DMS114 treated with DMSO at 0.1 percent for 48 hours (cell line): Measurements from ENCODE around the gene WDR87.
A peak's percentile ranks its signal among the peaks of the same experiment; 100 is the strongest.
"Not testable (repeated sequence)": the region's sequence is repeated elsewhere in the genome, so short reads cannot be mapped to it uniquely, and the experiment has no call there.

Experiments
- DNase-seq: peaks from one replicate; lab custom pipeline; 2025; ENCODE audit not compliant: unreplicated experiment; lab: John Stamatoyannopoulos, UW

WDR87 gene

GRCh38 chr19:37931881-37932655 lies 25.7 kb upstream of the WDR87 start:
- no peak for DNase-seq

GRCh38 chr19:37930416-37930815 lies 24.0 kb upstream of the WDR87 start:
- no peak for DNase-seq

- no peak for DNase-seq
These were observed 23.0 kb upstream of the WDR87 start for GRCh38 chr19:37929355-37929923.

- no peak for DNase-seq
These were observed 22.3 kb upstream of the WDR87 start for GRCh38 chr19:37928527-37929286.

DNA sequence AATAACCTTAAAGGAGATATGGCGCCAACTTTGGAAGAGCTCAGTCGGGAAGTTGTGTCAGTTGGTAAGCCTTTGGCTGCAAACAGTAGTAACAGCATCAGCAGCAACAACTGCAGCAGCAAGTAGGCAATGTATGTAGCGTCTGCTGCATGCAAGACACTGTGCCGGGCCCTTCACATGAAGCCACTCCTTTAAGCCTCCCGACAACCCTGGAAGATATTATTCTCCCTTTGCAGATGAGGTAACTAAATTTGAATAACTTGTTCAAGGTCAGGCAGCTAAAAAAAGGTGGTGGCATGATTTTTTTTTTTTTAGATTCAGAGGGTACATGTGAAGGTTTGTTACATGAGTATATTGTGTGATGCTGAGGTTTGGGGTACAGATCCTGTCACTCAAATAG lies 20.3 kb upstream of the WDR87 start:
- no peak for DNase-seq

DNA sequence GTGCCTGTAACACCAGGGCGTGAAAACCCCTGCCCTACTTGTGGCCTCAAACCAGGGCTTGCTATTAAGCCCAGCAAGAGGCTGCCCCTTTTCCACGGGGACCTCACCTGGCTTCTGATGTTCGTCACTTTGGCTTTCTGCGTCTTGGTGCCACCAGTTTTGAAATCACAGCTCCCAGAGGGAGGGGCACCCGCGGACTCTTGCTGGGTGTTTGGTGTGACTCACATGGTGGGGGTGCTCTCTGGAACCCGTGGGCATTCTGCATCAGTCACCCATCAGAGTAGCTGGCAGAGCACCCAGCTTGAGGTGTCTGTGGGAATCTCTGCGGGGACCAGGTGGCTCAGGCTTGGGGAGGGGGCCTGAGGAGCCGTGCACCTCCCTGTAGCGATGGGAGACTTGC lies 19.9 kb upstream of the WDR87 start:
- no peak for DNase-seq

DNA sequence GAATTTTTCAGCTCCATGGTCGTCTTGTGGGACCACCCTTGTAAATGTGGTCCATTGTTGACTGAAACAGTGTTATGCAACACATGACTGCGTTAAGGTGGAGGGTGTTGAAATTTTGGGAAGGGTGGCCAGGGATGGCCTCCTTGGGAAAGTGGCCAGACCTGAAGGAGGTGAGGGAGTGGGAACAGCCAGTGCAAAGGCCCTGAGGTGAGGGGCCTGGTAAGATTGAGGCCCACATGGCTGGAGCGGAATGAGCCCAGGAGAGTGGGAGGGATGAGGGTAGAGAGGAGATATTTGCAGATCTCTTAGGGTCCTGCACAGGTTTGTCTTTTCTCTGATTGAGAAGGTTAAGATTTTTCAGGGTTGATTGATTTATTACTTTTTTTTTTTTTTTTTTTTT lies 18.8 kb upstream of the WDR87 start:
- DNase-seq: no peak

DNA sequence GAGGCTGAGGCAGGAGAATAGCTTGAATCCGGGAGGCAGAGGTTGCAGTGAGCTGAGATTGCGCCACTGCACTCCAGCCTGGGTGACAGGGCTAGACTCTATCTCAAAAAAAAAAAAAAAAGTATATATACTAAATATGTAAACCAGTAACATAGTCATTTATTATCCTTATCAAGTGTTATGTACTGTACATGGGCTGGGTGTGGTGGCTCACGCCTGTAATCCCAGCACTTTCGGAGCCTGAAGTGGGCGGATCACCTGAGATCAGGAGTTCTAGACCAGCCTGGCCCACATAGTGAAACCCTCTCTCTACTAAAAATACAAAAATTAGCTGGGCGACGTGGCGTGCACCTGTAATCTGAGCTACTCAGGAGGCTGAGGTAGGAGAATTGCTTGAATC lies 18.2 kb upstream of the WDR87 start:
- not testable (repeated sequence) for DNase-seq

- DNase-seq: no peak
These were observed 14.4 kb upstream of the WDR87 start for GRCh38 chr19:37920591-37921450.

DNA sequence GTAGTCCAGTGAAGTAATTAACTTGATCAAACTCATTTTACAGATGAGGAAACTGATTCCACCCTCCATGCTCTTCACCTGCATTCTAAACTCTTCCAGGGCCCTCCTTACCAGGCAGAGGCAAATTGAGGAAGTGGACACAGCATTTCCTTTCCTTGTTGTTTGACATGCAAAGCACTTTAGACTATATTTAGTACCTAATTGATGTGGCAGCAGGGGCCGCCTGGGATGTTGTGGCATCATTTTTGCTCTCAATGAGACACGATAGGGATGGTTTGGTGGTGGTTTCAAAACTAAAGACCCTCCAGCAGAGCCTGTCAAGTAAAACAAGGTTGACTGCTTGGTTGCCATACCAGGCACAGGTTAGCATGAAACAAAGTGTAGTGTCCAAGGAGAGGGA lies 8.5 kb upstream of the WDR87 start:
- no peak for DNase-seq

DNA sequence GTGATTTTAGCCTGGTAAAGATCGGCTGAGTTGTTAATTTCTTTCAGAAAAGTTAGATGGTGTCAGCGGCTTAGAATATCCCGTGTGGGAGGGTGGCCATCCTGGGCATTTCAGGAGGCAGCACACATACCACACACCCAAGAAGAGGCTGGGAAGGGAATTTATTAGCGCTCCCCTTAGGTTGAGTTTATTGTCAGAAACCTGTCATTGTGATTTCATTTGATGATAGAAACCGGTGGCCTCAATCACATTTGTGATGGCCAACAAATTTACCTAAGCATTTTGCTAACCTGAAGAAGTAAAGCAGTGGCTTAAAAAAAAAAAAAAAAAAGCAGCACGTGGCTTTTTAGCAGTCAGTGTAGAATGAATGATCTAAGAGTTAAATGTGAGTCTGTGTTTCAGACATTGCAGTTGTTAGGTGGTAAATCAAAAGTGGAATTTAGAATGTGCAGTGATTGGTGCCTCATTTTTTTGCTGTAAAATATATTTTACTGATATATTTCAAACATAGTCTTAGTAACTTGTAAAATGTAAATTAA lies 3.3 kb upstream of the WDR87 start:
- no peak for DNase-seq

- DNase-seq: no peak
These were observed 1.5 kb upstream of the WDR87 start for GRCh38 chr19:37907735-37908455.

DNA sequence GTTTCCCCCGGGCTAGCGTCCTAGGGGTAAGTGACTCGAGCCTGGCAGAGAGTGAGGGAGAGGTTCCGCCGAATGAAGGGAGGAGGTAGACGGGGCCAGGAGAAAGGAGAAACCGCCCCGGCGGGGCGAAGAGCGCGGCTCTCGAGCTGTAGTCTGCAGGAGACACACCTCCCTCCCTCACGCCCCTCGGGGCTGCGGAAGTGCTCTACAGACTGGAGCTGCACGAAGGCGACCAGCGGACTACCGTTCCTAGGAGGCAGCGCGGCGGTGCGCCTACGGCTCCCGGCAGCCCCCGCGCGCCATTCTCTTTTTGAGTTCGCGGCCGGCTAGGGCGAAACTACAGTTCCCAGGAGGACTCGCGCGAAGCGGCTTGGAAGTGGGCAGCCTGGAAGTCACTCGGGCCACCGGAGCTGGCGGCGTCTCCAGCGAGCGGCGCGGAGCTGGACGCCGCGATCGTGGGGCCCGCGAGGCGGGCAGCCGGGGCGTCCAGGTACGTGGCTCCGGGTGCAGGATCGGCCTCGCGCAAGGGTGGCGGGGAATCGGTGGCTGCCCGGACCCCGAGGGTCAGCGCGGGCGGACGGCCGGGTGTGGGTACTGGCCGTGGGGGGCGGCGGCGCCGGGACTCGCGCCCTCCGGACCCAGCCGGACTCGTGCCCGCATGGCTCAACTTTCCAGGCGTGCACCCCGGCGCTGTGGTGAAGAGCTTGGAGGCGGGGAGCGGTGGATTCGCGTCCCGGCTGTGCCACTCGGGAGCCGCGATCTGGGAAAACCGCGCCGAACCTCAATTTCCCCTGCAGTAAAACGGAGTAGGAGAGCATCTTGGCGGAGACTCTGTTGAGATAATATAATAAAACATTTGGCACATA lies 708 bp upstream of the WDR87 start, which contains the start of gene SIPA1L3:
Gene SIPA1L3 (plus strand): TSS at position 340 of the 866 bp plus-strand sequence. CDS start 174,358 bp downstream, outside the sequence.
- peak; percentile 97 for DNase-seq

DNA sequence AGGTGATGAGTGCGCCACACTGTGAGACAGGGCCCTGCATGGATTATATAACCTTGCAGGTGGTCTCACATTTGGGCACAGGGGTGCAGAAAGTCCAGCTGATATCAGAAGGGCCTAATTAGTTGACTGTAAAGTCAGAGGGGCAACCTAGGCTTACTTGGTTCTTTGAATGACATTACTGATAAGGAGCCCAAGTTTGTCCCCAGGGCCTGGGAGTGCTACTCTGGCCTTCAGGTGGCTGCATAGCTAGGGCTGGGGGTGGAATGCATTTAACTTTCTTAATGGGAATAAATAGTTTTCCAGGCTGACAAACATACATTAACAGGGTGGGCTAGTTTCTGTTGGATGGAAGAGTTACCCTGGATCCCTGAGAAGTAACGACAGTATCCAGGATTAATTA lies 3.3 kb downstream of the WDR87 start:
- DNase-seq: no peak

- peak; percentile 61 for DNase-seq
These were observed 3.7 kb downstream of the WDR87 start for GRCh38 chr19:37902668-37903067.

DNA sequence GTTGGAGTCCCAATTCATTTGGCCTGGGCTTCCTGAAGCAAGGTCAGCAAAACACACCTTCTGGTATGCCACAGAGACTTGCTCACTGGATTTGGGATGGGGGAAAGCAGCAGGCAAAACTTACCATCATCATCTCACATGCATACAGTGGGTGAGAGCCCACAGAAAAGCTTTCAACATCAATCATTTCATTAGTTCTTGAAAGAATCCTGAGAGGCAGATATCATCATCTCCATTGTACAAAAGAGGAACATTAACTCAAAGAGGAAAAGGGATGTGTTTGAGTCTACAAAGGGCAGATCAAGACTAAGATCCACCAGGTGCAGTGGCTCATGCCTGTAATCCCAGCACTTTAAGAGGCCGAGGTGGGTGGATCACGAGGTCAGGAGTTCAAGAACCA lies 6.4 kb downstream of the WDR87 start:
- DNase-seq: no peak

GRCh38 chr19:37899453-37899852 lies 6.9 kb downstream of the WDR87 start:
- DNase-seq: no peak

DNA sequence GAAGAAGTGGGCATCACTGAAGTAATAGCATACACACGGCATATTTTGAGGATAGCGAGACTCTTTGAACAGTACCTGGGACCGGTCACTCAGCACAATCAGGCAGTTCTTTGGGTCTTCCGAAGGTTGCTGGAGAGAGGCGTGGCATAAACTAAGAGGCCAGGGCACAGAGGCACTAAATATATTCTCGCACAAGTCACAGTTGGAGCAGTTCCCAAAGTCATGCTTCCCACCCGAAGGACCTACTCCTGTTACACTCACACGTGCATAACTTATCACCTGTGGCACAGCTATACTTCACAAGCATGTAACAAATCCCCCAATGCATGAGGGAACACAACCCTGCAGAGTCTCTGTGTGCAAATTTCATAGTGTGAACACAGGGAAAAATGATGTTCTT lies 10.2 kb downstream of the WDR87 start:
- DNase-seq: no peak

GRCh38 chr19:37893845-37894575 lies 12.4 kb downstream of the WDR87 start:
- no peak for DNase-seq
